HG02763 (cell line): Measurements from ENCODE around the gene LEFTY2.
"Not testable (repeated sequence)": the region's sequence is repeated elsewhere in the genome, so short reads cannot be mapped to it uniquely, and the experiment has no call there.

Source experiments
- ATAC-seq: cut with Tn5 transposase; IDR thresholded peaks from one replicate; pipeline ENCODE4 v1.9.1; 2021; ENCODE audit warnings: mild to moderate bottlenecking, moderate library complexity; ENCODE audit not compliant: unreplicated experiment

The LEFTY2 gene, protein sequence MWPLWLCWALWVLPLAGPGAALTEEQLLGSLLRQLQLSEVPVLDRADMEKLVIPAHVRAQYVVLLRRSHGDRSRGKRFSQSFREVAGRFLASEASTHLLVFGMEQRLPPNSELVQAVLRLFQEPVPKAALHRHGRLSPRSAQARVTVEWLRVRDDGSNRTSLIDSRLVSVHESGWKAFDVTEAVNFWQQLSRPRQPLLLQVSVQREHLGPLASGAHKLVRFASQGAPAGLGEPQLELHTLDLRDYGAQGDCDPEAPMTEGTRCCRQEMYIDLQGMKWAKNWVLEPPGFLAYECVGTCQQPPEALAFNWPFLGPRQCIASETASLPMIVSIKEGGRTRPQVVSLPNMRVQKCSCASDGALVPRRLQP

DNA sequence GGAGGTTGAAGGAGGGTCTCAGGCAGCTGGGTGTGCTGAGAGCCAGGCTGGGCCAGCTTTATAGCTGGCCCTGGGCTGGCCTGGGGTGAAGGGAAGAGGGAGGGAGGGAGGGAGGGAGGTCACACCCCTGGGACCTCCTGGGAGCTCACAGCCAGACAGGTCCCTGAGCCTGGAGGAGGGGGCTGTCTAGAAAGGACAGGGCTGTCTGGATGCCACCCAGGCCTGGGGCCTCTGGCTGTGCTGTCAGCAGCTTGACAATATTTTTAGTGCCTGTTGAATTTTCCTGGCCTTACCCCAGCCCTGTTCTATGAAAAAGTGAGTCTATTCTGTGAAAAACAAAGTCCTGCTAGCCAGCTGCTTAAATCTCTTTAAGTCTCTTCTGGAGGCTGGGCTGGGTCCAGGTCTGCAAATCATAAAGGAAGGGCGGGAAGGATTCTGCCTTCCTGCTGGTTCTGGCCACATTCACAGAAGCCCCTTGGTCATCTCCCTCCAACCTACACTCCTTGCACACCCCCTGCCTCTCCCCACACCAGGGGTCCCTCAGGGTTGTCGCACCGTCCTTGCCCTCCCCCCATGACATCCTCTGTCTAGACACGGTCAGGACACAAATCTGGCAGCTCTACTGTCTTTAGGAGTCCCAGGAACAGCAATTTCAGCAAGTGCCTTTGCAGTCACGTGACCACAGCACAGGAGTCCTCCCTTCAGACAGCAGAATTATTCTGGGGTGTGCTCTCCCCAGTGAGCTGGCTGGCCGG is at the start of gene LEFTY2:
Gene LEFTY2 (minus strand): TSS at position 34 of the 755 bp plus-strand sequence. CDS start 80 bp downstream, outside the sequence.
- no peak for ATAC-seq

DNA sequence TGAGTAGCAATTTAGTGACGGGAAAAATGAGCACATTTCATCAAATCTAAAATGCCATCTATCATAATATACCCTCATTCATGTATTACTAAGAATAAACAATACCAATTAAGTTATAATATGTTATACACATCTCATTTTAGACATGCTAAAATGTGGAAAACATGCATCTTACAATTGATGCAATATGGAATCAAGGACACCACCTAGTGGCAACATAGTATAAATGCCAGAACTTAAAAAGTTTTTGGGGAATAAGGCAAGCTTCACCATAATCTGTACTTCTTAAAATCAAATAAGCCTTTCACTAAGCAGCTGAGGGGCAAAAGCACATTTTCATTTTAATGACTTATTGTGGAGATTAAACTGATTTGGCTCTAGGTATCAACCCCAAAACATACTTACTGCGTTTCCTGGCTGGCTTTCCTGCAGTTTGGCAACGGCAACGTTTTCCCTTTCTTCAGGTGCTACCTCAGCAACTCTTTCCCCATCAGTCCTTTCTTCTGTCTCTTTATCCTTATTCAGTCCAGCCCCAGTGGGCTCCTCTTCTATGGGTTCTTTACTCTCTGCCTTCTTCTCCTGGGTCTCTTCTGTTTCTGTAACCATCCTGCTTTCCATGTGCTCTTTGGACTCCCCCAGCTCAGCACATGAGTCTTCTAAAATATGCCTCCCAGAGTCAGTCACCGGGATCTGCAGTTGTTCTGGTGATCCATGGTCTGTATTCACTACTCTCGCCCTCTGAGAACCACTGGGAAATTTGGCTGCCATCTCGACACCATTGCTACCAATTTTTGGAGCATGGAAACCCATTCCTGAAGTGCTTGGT is 46.7 kb upstream of the LEFTY2 start:
- no peak for ATAC-seq

DNA sequence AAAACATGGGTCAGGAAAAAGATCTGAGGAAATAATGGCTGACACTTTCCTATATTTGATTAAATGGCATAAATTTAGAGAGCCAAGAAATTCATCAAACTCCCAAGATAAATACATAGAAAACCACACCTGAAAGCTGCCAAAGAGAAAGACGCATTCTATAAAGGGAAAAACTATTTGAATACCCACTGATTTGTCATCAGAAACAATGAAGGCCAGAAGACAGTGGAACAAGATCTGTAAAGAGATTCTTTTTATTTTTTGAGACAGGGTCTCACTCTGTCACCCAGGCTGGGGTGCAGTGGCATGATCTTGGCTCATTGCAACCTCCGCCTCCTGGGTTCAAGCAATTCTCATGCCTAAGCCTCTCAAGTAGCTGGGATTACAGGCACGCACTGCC is 40.7 kb upstream of the LEFTY2 start:
- ATAC-seq, result no peak

DNA sequence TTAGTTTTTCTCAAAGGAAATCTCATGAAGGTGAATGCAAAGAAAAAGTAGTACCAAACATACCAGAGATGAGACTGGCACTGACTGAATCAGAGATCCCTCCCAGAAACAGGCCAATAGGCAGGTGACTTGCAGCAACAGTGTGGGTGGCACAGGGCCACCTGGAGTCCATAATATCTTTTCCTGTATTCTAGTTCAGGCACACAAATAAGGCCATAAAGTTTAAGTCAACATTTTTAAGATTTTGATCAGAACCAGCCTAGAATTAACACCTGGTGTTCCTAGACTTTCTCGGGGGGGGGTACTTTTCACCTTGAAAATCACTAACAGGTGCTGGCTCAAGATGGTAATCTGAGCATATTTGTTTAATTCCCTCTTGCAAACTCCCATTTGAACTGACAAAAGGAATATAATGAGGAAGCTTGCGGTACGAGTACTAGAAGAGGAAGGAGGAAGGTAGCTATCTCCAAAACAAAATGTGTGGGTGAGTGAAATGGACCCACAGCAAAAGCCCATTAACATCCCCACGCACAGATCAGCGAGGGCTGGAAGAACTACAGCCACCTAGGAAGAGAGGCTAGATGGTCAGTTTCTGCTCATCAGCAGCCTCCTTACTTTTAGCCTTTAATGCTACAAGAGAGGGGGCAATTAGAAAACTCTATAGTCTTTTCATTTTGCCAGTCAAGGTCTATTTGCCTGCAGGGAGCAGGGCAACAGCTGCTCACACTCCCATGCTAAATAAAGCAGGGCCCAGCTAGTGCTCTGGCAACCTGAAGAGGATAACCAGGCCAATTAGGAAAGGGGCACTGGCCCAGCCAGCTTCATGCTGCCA is 39.2 kb upstream of the LEFTY2 start:
- no peak for ATAC-seq

DNA sequence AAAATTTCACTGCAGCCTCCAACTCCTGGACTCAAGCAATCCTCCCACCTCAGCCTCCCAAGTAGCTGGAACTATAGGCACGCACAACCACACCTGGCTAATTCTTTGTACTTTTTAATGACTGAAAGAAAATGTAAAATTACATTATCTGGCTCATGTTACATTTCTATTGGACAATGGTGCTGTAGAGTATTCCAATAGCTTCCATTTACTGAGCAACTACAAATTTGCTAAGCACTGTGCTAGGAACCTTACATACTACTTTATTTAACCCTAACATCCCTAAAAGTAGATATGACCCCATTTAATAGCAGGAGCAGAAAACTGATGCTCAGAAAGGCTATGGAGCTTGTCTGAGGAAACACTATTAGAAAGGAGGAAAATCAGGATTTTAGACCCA is 38.4 kb upstream of the LEFTY2 start:
- no peak for ATAC-seq

DNA sequence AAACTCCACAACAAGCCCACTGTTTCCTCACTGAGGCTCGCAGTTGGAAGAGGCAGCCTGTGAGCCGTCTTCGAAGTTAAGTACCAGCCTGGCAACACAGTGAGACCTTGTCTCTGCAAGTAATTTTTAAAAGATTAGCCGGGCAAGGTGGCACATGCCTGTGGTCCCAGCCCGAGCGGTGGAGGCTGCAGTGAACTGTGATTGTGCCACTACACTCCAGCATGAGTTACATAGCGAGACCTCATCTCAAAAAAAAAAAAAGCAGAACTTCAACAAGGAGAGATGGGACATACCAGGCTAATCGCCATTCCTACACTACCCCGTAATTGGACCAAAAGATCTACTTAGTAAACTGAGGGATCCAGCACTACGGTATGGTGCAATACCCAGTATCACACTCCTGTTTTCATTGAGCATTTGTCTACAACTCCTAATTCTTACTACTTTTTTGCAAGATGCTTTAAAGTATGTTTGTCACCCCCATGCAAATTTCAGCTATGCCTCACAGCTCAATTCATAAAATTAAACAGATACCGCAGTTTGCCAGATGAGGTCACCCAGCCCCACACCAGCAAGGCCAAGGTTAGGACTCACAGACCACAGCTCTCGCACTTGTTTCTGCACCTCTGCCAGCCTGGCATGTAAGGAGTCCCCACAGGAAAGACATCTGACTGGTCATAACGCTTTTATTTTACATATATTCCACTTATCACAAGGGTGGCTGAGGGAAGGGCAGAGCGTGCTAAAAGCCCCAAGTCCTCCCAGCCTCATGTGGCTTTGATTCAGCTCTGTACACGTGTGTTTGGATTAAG is 37.1 kb upstream of the LEFTY2 start:
- ATAC-seq, result peak; percentile 74

DNA sequence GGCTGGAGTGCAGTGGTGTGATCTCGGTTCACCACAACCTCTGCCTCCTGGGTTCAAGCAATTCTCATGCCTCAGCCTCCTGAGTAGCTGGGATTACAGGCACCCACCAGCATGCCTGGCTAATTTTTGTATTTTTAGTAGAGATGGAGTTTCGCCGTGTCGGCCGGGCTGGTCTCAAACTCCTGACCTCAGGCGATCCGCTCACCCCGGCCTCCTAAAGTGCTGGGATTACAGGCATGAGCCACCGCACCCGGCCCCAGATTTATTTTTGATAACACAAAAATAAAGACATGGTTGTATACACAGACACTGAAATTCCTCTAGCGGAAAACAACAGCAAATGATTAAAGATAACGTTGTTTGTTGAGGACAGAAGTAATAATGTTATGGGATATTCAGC is 34.1 kb upstream of the LEFTY2 start:
- not testable (repeated sequence) for ATAC-seq

DNA sequence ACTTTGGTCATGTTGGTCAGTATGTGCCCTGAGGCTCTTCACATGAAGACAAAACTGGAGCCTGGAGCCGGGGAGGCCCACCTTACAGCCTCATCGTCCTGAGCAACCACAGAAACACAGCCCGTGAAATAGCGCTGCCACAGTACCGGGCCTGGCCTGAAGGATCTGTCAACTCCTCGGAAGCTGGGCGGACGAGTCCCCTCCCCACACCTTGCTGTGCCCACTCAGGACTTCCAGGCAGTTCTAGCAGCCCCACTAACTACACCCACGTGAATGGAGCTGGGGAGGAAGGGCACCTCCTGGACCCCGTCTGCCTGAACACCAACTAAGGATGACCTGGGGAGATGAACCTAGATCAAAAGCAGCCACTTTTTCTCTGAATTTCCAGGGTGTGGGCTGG is 33.4 kb upstream of the LEFTY2 start:
- no peak for ATAC-seq

DNA sequence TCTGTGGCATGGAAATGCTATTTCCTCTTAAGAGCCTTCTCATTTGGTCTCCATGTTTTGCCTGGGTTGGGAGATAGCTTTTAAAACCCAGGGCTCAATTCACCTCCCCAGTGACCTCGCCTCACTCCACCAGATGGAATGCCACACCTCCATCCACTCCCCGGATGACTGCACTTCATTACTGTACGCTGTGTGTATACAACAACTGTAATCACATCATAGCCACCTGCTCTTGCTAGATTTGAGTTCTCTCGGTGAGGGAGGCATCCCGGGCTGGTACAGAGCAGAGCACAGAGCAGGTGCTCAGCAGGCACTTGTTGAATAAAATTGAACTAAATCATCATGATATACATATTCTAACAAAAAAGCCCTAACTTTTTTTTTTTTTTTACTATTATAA is 32.1 kb upstream of the LEFTY2 start:
- ATAC-seq, result no peak

DNA sequence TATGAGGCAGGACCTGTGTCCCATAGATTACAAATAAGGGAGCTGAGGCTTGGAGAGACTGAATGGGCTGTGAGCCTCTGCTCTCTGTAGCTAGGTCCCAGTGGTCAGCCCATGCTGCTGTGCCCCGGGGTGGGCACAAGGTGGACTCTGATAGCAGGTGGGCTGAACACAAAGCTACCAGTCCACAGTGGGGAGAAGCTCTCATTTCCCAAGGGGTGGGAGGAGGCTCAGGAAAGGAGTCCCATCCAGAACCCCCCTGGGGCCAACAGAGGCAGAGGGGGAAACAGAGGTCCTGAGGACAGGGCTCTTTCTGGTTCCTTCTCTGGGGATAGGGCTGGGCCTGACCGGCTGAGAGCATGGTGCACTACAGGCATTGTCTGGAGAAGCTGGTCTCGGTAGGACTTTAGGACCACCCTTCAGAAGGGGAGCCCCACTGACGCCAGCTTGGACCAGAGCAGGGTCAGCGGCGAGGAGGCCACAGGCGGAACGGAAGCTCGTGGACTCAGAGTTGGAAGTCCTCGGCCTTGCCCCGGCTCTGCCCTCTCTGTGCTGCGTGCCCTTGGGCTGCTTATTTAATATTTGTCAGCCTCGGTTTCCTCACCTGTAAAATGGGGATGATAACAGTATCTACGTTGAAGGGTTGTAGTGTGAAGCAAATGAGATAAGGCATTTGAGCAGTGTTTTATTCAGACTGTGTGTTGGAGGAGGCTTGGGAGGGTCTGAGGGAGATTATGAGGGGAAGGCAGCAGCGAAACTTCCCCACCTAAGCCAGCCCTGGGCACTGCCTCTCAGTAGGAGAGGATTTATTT is 31.5 kb upstream of the LEFTY2 start:
- no peak for ATAC-seq

DNA sequence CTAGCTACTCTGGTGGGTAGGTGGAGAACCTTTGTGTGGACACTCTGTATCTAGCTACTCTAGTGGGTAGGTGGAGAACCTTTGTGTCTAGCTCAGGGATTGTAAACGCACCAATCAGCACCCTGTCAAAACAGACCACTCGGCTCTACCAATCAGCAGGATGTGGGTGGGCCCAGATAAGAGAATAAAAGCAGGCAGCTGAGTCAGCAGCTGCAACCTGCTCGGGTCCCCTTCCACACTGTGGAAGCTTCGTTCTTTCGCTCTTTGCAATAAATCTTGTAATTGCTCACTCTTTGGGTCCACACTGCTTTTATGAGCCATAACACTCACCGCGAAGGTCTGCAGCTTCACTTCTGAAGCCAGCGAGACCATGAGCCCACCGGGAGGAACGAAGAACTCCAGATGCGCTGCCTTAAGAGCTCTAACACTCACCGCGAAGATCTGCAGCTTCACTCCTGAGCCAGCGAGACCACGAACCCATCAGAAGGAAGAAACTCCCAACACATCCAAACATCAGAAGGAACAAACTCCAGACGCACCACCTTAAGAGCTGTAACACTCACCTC is 29.7 kb upstream of the LEFTY2 start:
- ATAC-seq, result not testable (repeated sequence)

DNA sequence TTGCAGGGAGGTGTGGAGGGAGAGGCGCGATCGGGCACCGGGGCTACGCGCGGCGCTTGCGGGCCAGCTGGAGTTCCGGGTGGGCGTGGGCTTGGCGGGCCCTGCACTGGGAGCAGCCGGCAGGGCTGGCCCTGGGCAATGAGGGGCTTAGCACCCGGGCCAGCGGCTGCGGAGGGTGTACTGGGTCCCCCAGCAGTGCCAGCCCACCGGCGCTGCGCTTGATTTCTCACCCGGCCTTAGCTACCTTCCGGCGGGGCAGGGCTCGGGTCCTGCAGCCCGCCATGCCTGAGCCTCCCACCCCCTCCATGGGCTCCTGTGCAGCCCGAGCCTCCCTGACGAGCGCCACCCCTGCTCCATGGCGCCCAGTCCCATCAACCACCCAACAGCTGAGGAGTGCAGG is 28.7 kb upstream of the LEFTY2 start:
- ATAC-seq, result not testable (repeated sequence)

DNA sequence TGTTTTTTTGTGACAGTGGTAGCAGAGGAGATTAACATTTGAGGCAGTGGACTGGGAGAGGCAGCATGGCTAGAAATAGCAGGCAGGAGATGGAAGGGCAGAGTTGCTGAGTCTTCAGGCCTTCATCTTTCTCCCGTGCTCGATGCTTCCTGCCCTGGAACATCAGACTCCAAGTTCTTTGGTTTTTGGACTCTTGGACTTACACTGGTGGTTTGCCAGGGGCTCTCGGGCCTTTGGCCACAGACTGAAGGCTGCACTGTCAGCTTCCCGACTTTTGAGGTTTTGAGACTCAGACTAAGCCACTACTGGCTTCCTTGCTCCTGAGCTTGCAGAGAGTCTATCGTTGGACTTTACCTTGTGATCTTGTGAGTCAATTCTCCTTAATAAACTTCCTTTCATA is 24.2 kb upstream of the LEFTY2 start:
- no peak for ATAC-seq

DNA sequence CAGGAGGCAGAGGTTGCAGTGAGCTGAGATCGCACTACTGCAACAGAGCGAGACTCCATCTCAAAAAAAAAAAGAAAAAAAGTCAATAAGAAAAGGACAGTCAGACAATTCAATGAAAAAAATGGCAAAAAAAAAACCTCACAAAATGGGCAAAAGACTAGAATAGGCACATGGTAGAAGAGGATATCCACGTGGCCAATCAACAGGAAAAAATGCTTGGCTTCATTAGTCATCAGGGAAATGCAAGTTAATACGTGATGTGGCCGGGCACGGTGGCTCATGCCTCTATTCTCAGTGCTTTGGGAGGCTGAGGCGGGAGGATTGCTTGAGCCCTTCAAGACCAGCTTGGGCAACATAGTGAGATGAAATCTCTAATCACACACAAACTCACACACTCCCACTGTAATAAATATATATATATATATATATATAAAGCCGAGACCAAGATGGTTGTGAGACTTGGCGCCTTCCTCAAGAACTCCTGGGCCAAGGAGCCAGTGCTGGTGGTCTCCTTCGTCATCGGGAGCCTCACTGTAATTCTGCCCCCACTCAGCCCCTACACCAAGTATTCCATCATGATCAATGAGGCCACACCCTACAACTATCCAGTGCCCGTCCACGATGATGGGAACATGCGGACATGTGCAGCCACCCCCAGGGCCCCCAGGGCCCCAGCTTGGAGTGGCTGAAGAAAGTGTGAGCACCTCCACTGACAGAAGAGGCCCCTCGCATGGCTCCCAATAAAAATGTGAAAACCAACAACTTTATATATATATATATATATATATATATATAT is 22.9 kb upstream of the LEFTY2 start:
- no peak for ATAC-seq

DNA sequence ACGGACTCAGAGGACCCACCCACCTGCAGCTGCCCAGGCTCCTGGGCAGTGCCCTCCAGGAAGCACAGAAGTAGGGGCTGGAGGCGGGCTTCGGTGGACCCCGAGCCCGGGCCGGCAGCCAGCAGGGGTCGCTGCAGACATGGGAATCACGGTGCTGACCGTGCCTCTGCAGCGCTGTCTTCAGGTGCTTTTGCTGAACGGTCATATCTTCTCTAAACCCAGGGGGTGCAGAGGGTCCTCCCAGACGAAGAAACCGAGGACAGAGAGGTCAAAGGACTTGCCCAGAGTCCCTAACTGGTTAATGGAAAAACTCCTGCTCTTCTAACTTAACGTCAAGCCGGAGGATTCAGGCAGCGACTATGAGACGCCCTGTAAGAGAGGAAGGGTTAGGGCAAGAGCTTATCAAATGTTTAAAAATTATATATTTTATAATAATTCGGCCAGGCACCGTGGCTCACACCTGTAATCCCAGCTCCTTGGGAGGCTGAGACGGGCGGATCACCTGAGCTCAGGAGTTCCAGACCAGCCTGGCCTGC is 21.5 kb upstream of the LEFTY2 start:
- no peak for ATAC-seq

DNA sequence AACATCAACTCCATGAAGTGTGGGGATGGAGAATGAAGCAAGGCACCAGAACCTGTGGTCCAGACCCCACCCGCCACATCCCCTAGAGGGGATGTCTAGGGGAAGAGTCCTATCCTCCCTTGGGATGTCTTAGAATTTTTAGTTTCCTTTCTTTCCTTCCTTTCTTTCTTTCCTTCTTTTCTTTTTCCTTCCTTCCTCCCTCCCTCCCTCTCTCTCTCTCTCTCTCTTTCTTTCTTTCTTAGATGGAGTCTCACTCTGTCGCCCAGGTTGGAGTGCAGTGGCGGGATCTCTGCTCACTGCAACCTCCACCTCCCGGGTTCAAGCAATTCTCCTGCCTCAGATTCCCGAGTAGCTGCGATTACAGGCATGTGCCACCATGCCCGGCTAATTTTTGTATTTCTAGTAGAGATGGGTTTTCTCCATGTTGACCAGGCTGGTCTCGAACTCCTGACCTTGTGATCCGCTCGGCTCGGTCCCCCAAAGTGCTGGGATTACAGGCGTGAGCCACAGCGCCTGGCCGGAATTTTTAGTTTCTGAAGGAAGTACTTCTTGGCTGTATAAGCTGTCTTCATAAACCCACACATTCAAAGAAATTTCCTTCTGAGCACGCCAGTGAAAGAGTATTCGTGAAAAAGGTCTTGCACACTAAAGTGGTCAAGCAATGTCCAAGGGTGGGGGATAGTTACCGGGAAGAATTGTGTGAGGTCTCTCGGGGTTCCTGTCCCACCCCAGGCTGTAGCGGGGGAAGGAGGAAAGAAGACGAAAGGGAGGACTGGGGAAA is 20.8 kb upstream of the LEFTY2 start:
- ATAC-seq, result no peak

DNA sequence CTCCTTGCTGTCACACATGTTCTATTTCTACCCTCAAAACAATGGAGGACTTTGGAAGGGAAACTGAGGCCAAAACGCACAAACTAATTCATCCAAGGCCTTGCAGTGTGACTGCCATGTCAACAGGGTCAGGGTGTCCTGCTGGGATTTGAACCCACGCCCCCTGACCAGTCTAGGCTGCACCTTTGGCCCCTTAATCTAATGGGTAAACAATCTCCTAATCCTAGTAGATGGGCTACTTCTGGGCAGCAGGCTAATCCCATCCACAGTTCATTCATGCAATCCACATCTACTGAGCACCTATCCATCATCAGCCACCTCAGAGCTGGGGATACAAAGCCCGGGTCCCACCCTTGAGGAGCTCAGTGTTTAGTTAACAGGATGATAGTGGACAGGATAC is 17.0 kb upstream of the LEFTY2 start:
- no peak for ATAC-seq
